Ectodermal cell (in vitro differentiated cells): Measurements from ENCODE around the gene NRDC.

ENCODE experiments used
- H3K27ac ChIP-seq: 2 replicates; pipeline ENCODE4 v1.7.0; 2013; ENCODE audit warnings: mild to moderate bottlenecking, low read depth, low read length; ENCODE audit not compliant: insufficient read depth, poor library complexity, severe bottlenecking
- H3K27me3 ChIP-seq: 2 replicates; pipeline ENCODE4 v1.7.0; 2013; ENCODE audit warnings: mild to moderate bottlenecking, low read length; ENCODE audit not compliant: insufficient read depth, control insufficient read depth, poor library complexity, severe bottlenecking
- H3K36me3 ChIP-seq: one replicate; pipeline ENCODE4 v1.7.0; 2013; ENCODE audit warnings: low read length; ENCODE audit not compliant: control insufficient read depth, insufficient read depth
- H3K4me1 ChIP-seq: one replicate; pipeline ENCODE4 v1.7.0; 2013; ENCODE audit warnings: low read length; ENCODE audit not compliant: control insufficient read depth, insufficient read depth
- H3K4me3 ChIP-seq: 2 replicates; pipeline ENCODE4 v1.7.0; 2013; ENCODE audit warnings: low read depth, low read length, control low read depth; ENCODE audit not compliant: insufficient read depth
- H3K9me3 ChIP-seq: 2 replicates; pipeline ENCODE4 v1.7.0; 2013; ENCODE audit warnings: mild to moderate bottlenecking, low read length, moderate library complexity; ENCODE audit not compliant: control insufficient read depth
- WGBS, 2 experiments: methylation state at CpG; one replicate each; pipeline ENCODE4 v1.1.7; 2013; ENCODE audit warnings: missing lambda C conversion rate in 2 of 2; 5-methylcytosine and 5-hydroxymethylcytosine counted together

The NRDC gene

GRCh38 chr1:51847294-51847920, 31.1 kb downstream of the NRDC start:
- Histone ChIP-seq H3K4me1 (no peaks in the 10 kb centered on the region), H3K36me3 (no peaks in the 10 kb centered on the region), H3K4me3 (no peak overlapping the region), H3K9me3 (no peaks in the 10 kb centered on the region), H3K27me3 (no peaks in the 10 kb centered on the region), H3K27ac (no peak overlapping the region)
- 96 to 97% methylated on average over 40 to 42 of the region's 42 CpGs for WGBS, 2 experiments

DNA sequence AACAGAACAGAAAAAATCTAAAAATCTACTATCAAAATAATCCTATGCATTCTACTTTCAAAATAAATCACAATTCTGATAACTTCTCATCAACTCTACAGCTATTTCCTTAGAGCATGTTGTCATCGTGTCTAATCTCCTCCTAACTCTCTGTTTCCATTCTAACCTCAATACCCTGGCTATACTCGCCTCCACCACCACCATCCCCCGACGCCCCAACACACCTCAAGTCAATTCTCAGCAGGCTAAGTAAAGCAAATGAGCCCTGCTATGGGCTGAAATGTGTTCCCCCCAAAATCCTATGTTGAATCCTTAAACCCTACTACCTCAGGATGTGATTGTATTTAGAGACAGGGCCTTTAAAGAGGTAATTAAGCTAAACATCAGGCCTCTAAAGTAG, 34.6 kb downstream of the NRDC start:
- no peaks in the 10 kb centered on the region for H3K27me3 ChIP-seq
- peaks cover 7% of the 10 kb centered on the region for H3K36me3 ChIP-seq
- no peak overlapping the region for H3K27ac ChIP-seq
- H3K9me3 ChIP-seq: no peaks in the 10 kb centered on the region
- WGBS, 2 experiments: 81 to 87% methylated on average over 4 of the region's 4 CpGs
- no peaks in the 10 kb centered on the region for H3K4me1 ChIP-seq
- no peak overlapping the region for H3K4me3 ChIP-seq

- no peaks in the 10 kb centered on the region for H3K4me1 ChIP-seq
- WGBS, 2 experiments: 100% methylated on average over 1 of the region's 1 CpG; no CpG with 5 or more reads in 1 of the 2 experiments
- H3K4me3 ChIP-seq: no peak overlapping the region
- H3K9me3 ChIP-seq: no peaks in the 10 kb centered on the region
- peaks cover 7% of the 10 kb centered on the region for H3K36me3 ChIP-seq
- no peaks in the 10 kb centered on the region for H3K27me3 ChIP-seq
- H3K27ac ChIP-seq: no peak overlapping the region
Measured at GRCh38 chr1:51842261-51842660, 36.3 kb downstream of the NRDC start.

- Histone ChIP-seq H3K27ac (no peak overlapping the region), H3K4me1 (no peaks in the 10 kb centered on the region), H3K4me3 (no peak overlapping the region), H3K36me3 (peaks cover 11% of the 10 kb centered on the region), H3K27me3 (no peaks in the 10 kb centered on the region), H3K9me3 (no peaks in the 10 kb centered on the region)
- WGBS, 2 experiments: 87 to 92% methylated on average over 3 of the region's 4 CpGs
Measured at GRCh38 chr1:51840743-51841461, 37.6 kb downstream of the NRDC start.

DNA sequence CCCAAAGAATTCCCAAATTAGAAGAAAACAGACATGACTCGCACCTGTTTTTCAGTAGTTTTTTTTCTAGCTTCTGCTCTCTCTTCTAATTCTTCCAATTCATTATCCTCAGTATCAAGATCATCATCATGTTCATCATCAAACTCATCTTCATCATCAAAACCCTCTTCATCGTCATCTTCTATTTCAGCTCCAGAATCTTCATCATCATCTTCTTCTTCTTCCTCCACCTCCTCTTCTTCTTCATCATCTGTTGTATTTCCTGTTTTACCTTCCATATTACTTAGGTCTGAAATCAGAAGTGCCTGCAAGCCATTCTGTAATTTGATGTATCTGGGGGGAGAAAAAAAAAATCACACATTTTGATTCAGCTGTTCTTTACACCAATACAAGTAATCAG, 38.3 kb downstream of the NRDC start:
- peaks cover 16% of the 10 kb centered on the region for H3K36me3 ChIP-seq
- H3K27me3 ChIP-seq: no peaks in the 10 kb centered on the region
- no peak overlapping the region for H3K27ac ChIP-seq
- no peak overlapping the region for H3K4me3 ChIP-seq
- no peaks in the 10 kb centered on the region for H3K9me3 ChIP-seq
- no peaks in the 10 kb centered on the region for H3K4me1 ChIP-seq
- WGBS, 2 experiments: 89 to 93% methylated on average over 2 of the region's 2 CpGs

DNA sequence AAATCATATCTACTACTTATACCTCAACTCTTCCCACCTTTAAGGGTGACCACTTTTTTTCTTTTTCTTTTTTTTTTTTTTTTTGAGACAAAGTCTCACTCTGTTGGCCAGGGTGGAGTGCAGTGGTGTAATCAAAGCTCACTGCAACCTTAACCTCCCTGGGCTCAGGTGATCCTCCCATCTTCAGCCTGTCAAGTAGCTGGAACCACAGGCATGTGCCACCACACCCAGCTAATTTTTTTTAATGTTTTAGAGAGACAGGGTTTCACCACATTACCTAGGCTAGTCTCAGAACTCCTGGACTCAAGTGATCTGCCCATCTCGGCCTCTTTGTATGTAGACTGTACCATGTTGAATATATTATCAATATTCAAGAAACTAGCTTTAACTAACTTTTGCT, 39.4 kb downstream of the NRDC start:
- H3K27me3 ChIP-seq: no peaks in the 10 kb centered on the region
- H3K36me3 ChIP-seq: peaks cover 18% of the 10 kb centered on the region
- H3K4me3 ChIP-seq: no peak overlapping the region
- 100% methylated on average over 1 of the region's 1 CpG; no CpG with 5 or more reads in 1 of the 2 experiments for WGBS, 2 experiments
- H3K9me3 ChIP-seq: no peaks in the 10 kb centered on the region
- H3K4me1 ChIP-seq: no peaks in the 10 kb centered on the region
- no peak overlapping the region for H3K27ac ChIP-seq

- H3K4me1 ChIP-seq: no peaks in the 10 kb centered on the region
- H3K27me3 ChIP-seq: no peaks in the 10 kb centered on the region
- WGBS, 2 experiments: 85 to 93% methylated on average over 1 of the region's 1 CpG
- no peak overlapping the region for H3K4me3 ChIP-seq
- H3K27ac ChIP-seq: no peak overlapping the region
- H3K36me3 ChIP-seq: peaks cover 22% of the 10 kb centered on the region
- no peaks in the 10 kb centered on the region for H3K9me3 ChIP-seq
Measured at GRCh38 chr1:51837243-51837642, 41.3 kb downstream of the NRDC start.

- Histone ChIP-seq H3K4me1 (no peaks in the 10 kb centered on the region), H3K9me3 (no peaks in the 10 kb centered on the region), H3K27ac (no peak overlapping the region), H3K4me3 (no peak overlapping the region), H3K27me3 (no peaks in the 10 kb centered on the region), H3K36me3 (peaks cover 28% of the 10 kb centered on the region)
- WGBS, 2 experiments: 86 to 96% methylated on average over 2 of the region's 2 CpGs
Measured at GRCh38 chr1:51833700-51834099, 44.8 kb downstream of the NRDC start.

DNA sequence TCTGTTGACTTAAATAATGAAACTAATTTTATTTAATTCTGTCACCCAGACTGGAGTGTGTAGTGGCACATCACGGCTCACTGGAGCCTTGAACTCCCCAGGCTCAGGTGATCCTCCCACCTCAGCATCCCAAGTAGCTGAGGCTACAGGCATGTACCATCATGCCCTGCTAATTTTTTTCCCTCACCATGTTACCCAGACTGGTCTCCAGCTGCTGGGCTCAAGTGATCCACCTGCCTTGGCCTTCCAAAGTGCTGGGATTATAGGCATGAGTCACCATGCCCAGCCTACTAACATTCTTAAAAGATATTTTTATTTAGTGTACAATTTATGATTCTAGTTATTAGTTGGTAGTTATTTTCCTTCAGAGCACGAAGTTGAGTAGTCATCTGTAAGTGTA, 49.5 kb downstream of the NRDC start:
- Histone ChIP-seq H3K27ac (no peak overlapping the region), H3K9me3 (no peaks in the 10 kb centered on the region), H3K4me1 (no peaks in the 10 kb centered on the region), H3K36me3 (peaks cover 25% of the 10 kb centered on the region), H3K27me3 (no peaks in the 10 kb centered on the region), H3K4me3 (no peak overlapping the region)
- 84 to 90% methylated on average over 1 to 2 of the region's 2 CpGs for WGBS, 2 experiments

DNA sequence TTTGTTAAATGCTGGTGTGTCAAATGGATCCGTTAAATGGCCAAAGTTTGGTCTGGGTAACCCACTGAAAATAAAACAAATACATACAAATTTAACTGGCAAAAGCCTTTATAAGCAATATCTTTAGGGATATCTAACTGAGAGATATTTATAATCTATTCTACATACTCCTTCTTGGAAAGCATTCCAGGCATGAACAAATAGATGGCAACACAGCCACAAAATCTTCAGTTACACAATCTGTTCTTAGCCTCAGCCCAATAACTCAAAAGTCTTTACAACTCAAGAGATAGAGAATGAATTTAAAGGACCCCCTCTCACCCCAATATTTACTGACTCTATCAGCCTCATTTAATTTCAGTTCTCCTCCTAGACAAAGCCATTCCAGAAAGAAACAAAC, 58.7 kb downstream of the NRDC start:
- H3K27me3 ChIP-seq: no peaks in the 10 kb centered on the region
- H3K4me1 ChIP-seq: no peaks in the 10 kb centered on the region
- H3K9me3 ChIP-seq: no peaks in the 10 kb centered on the region
- peaks cover 9% of the 10 kb centered on the region for H3K36me3 ChIP-seq
- H3K4me3 ChIP-seq: no peak overlapping the region
- H3K27ac ChIP-seq: no peak overlapping the region
- 100% methylated on average over 1 of the region's 1 CpG; no CpG with 5 or more reads in 1 of the 2 experiments for WGBS, 2 experiments
